GM19193 (cell line): ENCODE measurements around the gene OR51E1.

Source experiments
- POLR2A ChIP-seq: IDR thresholded peaks from 4 replicates; pipeline ENCODE4 v1.6.1; 2011; ENCODE audit not compliant: insufficient read depth, insufficient read length; ENCODE audit errors: extremely low read depth

The OR51E1 gene

GRCh38 chr11:4673781-4674180 lies 30.0 kb downstream of the OR51E1 start:
- no peak for TF ChIP-seq POLR2A

GRCh38 chr11:4677948-4678347 lies 34.2 kb downstream of the OR51E1 start:
- TF ChIP-seq POLR2A: no peak

- no peak for TF ChIP-seq POLR2A
Measured at GRCh38 chr11:4680341-4680740, 36.6 kb downstream of the OR51E1 start.

- TF ChIP-seq POLR2A: no peak
Measured at GRCh38 chr11:4682623-4683419, 39.0 kb downstream of the OR51E1 start.

- TF ChIP-seq POLR2A: no peak
Measured at GRCh38 chr11:4684631-4685285, 41.0 kb downstream of the OR51E1 start.

- TF ChIP-seq POLR2A: no peak
Measured at GRCh38 chr11:4695442-4695841, 51.7 kb downstream of the OR51E1 start.

DNA sequence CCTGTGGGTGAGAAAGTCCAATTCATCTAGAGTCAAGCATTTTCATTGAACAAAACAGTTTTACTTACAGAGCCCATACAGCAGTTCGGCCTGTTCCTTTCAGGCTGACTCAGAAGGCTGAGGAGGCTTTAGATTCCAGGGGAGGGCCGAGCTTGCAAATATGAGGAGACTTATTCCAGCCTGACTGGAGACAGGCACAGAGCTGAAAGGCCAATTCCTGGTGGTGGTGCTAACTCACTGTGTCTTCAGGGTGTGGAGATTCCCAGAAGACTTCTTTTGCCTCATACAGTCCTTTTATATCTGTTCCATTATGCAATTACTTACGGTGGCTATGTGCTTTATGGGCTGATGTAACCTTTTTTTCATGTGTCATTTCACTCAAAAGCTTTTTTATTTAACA lies 53.8 kb downstream of the OR51E1 start, which contains the start of gene OR51E2:
OR51E2 (minus strand) TSS at position 269 of the 400 bp plus-strand sequence. CDS start 15,142 bp downstream, outside the sequence.
- TF ChIP-seq POLR2A: no peak

DNA sequence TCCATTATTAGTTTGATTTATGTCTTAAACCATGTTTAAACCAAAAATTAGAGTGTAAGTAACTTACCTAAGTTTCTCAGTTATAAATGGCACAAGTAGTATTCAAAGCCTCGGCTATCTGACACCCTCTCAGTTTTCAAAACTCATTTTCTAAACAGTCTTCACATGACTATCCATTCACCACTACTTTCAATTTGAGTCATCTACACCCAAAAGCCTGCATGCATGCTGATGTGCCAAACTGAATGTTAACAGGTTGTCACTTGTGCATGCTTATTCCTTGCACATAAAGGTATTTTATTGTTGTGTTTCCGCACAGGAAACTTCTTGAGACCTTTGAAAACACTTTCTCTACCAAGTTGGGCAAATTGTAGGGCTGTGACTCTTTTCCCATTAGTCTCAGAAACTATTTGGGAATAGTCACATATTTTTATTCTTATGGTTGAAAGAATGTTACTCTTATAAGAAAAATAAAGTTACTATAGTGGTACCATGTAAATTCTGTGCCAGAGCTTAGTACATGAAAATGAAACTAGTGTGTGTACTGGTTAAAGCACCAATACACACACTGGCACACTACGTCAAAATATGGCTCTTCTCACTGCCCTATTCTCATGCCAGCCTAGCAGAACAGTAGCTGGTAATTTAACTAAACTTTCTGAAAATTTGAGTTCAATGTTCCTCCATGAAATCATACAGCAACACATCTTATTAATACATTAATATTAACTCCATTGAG lies 56.1 kb downstream of the OR51E1 start:
- no peak for TF ChIP-seq POLR2A

GRCh38 chr11:4700436-4700820 lies 56.6 kb downstream of the OR51E1 start:
- TF ChIP-seq POLR2A: no peak

GRCh38 chr11:4704054-4704789 lies 60.4 kb downstream of the OR51E1 start, which contains the start of gene MMP26:
Gene MMP26 (plus strand): TSS chr11:4704784.
- TF ChIP-seq POLR2A: no peak

- no peak for TF ChIP-seq POLR2A
Measured at GRCh38 chr11:4704790-4705334, 61.1 kb downstream of the OR51E1 start.
